Calu3 (cell line): ENCODE data around the gene KIFAP3. TPM values are rescaled to one million over a fixed set of nuclear protein-coding genes. Genes with fewer than 3 reads are reported as not detected.

Experiments used
- BruUV-seq: library from RNA; stranded (reverse); fragments of 400-500 nt; replicated peaks from 2 replicates; lab custom pipeline; 2021; lab: Mats Ljungman, UMichigan
- CTCF ChIA-PET: fragments of 300-600 bp; sonication (Branson Sonifier 250); formaldehyde crosslinking; loops from one replicate; lab custom pipeline; 2022; ENCODE audit warnings: antibody characterized with exemption; lab: Charles Lee
- DNase-seq: peaks from one replicate; pipeline ENCODE4 v3.0.0; 2022
- H3K27ac Mint-ChIP-seq: one replicate; pipeline ENCODE4 v1.8.0; 2022; ENCODE audit warnings: mixed read lengths; ENCODE audit not compliant: unreplicated experiment
- H3K27me3 Mint-ChIP-seq: one replicate; pipeline ENCODE4 v1.8.0; 2022; ENCODE audit warnings: mixed read lengths; ENCODE audit not compliant: unreplicated experiment
- H3K36me3 Mint-ChIP-seq: one replicate; pipeline ENCODE4 v1.8.0; 2022; ENCODE audit warnings: mild to moderate bottlenecking, moderate library complexity, mixed read lengths; ENCODE audit not compliant: insufficient read depth, unreplicated experiment
- H3K4me1 Mint-ChIP-seq: one replicate; pipeline ENCODE4 v1.8.0; 2022; ENCODE audit warnings: mild to moderate bottlenecking, low read depth, mixed read lengths; ENCODE audit not compliant: unreplicated experiment
- H3K4me3 Mint-ChIP-seq: one replicate; pipeline ENCODE4 v1.8.0; 2022; ENCODE audit warnings: mild to moderate bottlenecking, low read depth, moderate library complexity, mixed read lengths; ENCODE audit not compliant: unreplicated experiment
- H3K9me3 Mint-ChIP-seq: one replicate; pipeline ENCODE4 v1.8.0; 2022; ENCODE audit warnings: low read depth, mixed read lengths; ENCODE audit not compliant: unreplicated experiment
- CTCF ChIP-seq: fragments of 200-600 bp; IDR thresholded peaks from one replicate; pipeline ENCODE4 v1.8.0; 2022; ENCODE audit warnings: antibody characterized with exemption; ENCODE audit not compliant: unreplicated experiment
- intact Hi-C: fragments of 100-400 bp; cut with micrococcal nuclease; formaldehyde crosslinking; loops from one replicate; pipeline ENCODE4 v1.10.0; 2022; ENCODE audit not compliant: unreplicated experiment
- total RNA-seq: library from RNA; stranded (reverse); gene quantifications from 2 replicates; pipeline ENCODE4 v1.2.3, GENCODE V29; 2022

Gene KIFAP3
- total RNA-seq, 1 experiment from 2014 or later = 16.2 TPM

- H3K27ac Mint-ChIP-seq = no peak overlapping the region
- intact Hi-C loops = no loop called here
- H3K27me3 Mint-ChIP-seq = no peaks in the 10 kb centered on the region
- TF ChIP-seq CTCF = no peak
- no peak for DNase-seq
- no peaks in the 10 kb centered on the region for H3K9me3 Mint-ChIP-seq
- no peak overlapping the region for H3K4me3 Mint-ChIP-seq
- H3K4me1 Mint-ChIP-seq = no peaks in the 10 kb centered on the region
- no peaks in the 10 kb centered on the region for H3K36me3 Mint-ChIP-seq
- CTCF ChIA-PET = no interaction called here
- BruUV-seq = no TSS peak
Observed at GRCh38 chr1:169957884-169958283, 116.6 kb downstream of the KIFAP3 start.

DNA sequence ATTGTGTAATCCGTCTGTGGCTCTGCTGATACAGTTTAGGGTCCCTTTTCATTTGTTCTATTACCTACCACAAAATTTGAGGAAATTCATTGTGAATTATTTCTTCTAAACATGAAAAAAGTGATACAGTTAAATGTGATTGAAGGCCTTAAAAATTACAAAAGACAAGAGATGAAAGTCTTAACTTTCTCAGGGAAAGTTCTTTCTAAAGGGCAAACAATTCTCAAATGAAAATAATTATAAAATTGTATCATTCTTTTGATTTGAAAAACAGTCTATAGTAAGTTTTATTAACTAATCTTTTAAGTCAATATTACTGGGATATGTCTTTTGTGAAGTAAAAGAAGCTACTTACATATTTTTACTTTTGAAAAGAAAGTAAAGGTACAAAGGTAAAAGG lies 123.4 kb downstream of the KIFAP3 start:
- no peaks in the 10 kb centered on the region for H3K36me3 Mint-ChIP-seq
- intact Hi-C loops = no loop called here
- CTCF ChIA-PET = interaction anchor here (0.6 kb wide), 1 partner anchor 738 kb away, joined by 4 read pairs; no protein-coding TSS in a partner anchor
- no peaks in the 10 kb centered on the region for H3K9me3 Mint-ChIP-seq
- no peak overlapping the region for H3K27ac Mint-ChIP-seq
- H3K4me3 Mint-ChIP-seq = no peak overlapping the region
- no peaks in the 10 kb centered on the region for H3K27me3 Mint-ChIP-seq
- no TSS peak for BruUV-seq
- no peaks in the 10 kb centered on the region for H3K4me1 Mint-ChIP-seq
- no peak for DNase-seq
- TF ChIP-seq CTCF = no peak

DNA sequence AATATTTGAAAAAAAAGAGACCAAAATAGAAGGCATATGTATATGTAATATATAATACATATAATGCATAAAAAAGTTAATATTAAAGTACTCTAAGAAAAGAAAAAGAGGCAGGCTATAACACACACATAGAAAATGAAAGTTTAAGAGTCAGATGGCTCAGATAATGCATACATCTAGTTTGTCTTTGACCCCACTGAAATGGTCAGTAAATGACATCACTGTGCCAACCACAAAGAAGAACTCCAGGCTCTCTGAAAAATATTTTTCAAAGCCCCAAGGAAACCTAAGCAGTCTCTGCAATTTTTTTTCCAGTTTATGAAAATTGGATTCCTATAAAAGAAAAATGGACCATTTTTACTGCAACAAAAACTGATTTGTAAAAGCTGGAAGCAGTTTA lies 125.4 kb downstream of the KIFAP3 start:
- no peak for TF ChIP-seq CTCF
- intact Hi-C loops = no loop called here
- no TSS peak for BruUV-seq
- Mint-ChIP-seq H3K4me3 (no peak overlapping the region), H3K9me3 (no peaks in the 10 kb centered on the region), H3K36me3 (no peaks in the 10 kb centered on the region), H3K27me3 (no peaks in the 10 kb centered on the region), H3K4me1 (no peaks in the 10 kb centered on the region), H3K27ac (no peak overlapping the region)
- CTCF ChIA-PET = no interaction called here
- no peak for DNase-seq

GRCh38 chr1:169946206-169946605 lies 128.3 kb downstream of the KIFAP3 start:
- no peak for DNase-seq
- Mint-ChIP-seq H3K9me3 (no peaks in the 10 kb centered on the region), H3K36me3 (no peaks in the 10 kb centered on the region), H3K4me1 (no peaks in the 10 kb centered on the region), H3K27ac (no peak overlapping the region), H3K27me3 (no peaks in the 10 kb centered on the region), H3K4me3 (no peak overlapping the region)
- no peak for TF ChIP-seq CTCF
- CTCF ChIA-PET = no interaction called here
- BruUV-seq = no TSS peak
- intact Hi-C loops = no loop called here
